GM19324 (cell line): Measurements from ENCODE around the gene UAP1L1.
A peak's percentile ranks its signal among the peaks of the same experiment; 100 is the strongest.
"Not testable (repeated sequence)": the region's sequence is repeated elsewhere in the genome, so short reads cannot be mapped to it uniquely, and the experiment has no call there.

ENCODE experiments used
- ATAC-seq: cut with Tn5 transposase; IDR thresholded peaks from one replicate; pipeline ENCODE4 v1.9.1; 2021; ENCODE audit warnings: mild to moderate bottlenecking, moderate library complexity; ENCODE audit not compliant: unreplicated experiment, low FRiP score

UAP1L1 gene, protein sequence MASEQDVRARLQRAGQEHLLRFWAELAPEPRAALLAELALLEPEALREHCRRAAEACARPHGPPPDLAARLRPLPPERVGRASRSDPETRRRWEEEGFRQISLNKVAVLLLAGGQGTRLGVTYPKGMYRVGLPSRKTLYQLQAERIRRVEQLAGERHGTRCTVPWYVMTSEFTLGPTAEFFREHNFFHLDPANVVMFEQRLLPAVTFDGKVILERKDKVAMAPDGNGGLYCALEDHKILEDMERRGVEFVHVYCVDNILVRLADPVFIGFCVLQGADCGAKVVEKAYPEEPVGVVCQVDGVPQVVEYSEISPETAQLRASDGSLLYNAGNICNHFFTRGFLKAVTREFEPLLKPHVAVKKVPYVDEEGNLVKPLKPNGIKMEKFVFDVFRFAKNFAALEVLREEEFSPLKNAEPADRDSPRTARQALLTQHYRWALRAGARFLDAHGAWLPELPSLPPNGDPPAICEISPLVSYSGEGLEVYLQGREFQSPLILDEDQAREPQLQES

GRCh38 chr9:137077010-137077747, at the start of gene UAP1L1:
TSS of gene UAP1L1 (plus strand) at chr9:137077517. CDS start at chr9:137077533, 16 bp downstream.
- ATAC-seq = peak; percentile 42

- ATAC-seq = peak; percentile 47
These were observed 48.9 kb upstream of the UAP1L1 start for GRCh38 chr9:137028263-137029057.

DNA sequence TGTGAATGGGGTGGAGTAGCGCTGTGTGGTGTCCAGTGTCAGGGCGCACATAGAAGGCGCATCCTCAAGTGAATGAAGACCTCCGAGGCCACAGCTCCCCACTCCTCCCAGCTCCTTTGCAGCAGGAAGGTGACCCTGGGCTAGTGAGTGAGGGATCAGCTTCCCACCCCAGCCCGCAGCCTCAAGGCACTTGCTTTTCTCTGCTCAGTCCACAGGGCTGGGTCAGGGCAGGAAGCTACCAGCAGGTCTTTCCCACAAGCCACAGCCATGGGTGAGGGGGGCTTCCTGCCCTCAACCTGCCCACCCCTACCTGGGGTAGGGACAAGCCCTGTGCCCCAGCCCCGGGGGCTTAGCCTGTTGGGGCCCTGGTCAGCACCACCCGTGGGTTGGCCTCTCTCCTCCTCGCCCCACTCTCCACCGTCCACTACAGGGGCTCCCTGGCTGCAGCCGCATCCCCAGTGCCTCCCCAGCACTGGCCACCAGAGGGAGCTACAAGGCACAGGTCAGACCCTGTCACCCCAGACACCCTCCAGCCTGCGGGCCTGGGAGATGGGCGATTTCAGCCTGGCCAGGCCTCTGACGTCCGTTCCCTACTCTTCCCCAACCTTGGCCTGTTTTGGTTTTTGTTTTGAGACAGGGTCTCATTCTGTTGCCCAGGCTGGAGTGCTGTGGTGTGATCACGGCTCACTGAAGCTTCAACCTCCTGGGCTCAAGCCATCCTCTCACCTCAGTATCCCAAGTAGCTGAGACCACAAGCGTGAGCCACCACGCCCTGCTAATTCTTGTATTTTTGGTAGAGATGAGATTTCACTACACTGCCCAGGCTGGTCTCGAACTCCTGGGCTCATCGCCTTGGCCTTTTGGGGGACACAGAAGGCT, 48.0 kb upstream of the UAP1L1 start:
- ATAC-seq = no peak

GRCh38 chr9:137030006-137030405, 47.3 kb upstream of the UAP1L1 start:
- no peak for ATAC-seq

- no peak for ATAC-seq
These were observed 46.5 kb upstream of the UAP1L1 start for GRCh38 chr9:137030538-137031527.

GRCh38 chr9:137031904-137032640, 45.2 kb upstream of the UAP1L1 start, which contains the start of gene FUT7:
TSS of gene FUT7 (minus strand) at chr9:137032088. CDS start at chr9:137031991, 97 bp downstream.
- no peak for ATAC-seq

- ATAC-seq = no peak
These were observed 44.5 kb upstream of the UAP1L1 start for GRCh38 chr9:137032858-137033257.

DNA sequence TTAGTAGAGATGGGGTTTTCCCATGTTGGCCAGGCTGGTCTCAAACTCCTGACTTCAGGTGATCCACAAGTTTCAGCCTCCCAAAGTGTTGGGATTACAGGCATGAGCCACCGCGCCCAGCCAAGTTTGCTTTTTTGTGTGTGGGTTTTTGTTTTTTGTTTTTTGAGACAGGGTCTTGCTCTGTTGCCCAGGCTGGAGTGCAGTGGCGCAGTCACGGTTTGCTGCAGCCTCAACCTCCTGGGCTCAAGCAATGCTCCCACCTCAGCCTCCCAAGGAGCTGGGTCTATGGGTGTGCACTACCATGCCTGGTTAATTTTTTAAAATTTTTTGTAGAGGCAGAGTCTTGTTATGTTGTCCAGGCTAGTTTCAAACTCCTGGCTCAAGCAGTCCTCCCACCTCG, 43.8 kb upstream of the UAP1L1 start:
- not testable (repeated sequence) for ATAC-seq

GRCh38 chr9:137034039-137034708, 43.1 kb upstream of the UAP1L1 start:
- ATAC-seq = no peak

DNA sequence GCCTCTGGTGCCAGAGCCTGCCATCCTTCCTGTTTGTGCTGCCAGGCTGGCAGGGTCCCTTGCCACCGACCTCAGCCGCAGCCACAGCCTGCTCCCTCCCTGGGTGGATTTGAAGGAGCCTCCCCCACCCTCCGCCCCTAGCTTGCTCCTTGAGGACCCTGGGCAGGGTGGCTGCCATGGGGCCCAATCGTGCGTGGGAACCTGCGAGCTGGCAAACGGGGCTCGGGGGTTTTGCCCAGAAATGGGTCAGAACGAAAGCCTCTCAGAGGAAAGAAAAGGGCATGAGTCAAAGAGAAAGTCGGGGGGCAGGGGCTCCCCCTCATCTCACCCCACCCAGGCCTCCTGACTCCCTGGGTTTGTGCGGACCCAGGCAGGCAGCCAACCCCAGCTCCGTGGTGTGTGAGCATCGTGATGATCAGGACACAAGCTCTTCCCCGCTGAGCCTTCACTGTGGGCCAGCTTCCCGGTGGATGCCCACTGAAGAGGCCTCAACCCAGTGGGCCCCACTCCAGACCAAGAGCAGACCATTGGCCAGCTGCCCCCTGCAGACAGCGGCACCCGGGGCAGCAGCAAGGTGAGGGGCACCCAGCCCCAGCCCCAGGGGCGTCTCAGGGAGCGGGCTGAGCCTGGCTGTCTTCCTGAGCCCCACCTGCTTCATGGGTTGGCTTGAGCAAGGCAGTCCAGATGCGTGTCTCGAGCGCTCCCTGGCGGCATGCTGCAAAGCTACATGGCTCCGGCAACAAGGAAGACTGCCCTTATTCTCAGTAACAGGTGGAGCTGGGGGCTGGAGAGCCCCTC, 42.4 kb upstream of the UAP1L1 start:
- no peak for ATAC-seq

DNA sequence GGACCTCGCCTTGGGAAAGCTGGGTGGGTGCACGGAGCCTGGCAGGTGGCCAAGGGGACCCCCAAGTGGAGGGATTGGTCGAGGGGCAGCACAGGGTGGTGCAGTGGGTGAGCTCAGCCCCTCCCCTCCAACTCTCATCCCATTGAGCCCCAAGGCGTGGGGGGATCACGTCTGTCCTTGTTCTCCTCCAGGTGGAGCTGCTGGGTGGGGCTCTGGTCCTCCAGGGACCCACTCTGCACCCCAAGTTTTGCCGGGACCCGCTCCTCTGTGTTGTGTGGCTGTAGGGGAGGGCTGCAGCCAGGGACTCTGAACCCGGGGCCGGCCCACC, 41.8 kb upstream of the UAP1L1 start:
- ATAC-seq = no peak

- ATAC-seq = no peak
These were observed 41.4 kb upstream of the UAP1L1 start for GRCh38 chr9:137035937-137036336.

GRCh38 chr9:137037035-137037434, 40.3 kb upstream of the UAP1L1 start:
- no peak for ATAC-seq

DNA sequence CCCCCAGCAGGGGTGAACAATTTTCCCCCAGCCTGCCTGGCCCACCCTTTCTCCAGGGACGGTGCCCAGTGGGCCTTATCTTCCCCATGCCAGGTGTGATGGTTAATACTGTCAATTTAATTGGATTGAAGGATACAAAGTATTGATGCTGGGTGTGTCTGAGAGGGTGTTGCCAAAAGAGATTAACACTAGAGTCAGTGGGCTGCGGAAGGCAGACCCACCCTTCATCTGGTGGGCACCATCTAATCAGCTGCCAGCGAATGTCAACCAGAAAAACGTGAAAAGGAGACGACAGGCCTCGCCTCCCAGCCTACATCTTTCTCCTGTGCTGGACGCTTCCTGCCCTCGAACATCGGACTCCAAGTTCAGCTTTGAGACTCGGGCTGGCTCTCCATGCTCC, 39.8 kb upstream of the UAP1L1 start:
- ATAC-seq = no peak

- no peak for ATAC-seq
These were observed 38.4 kb upstream of the UAP1L1 start for GRCh38 chr9:137038916-137039315.

DNA sequence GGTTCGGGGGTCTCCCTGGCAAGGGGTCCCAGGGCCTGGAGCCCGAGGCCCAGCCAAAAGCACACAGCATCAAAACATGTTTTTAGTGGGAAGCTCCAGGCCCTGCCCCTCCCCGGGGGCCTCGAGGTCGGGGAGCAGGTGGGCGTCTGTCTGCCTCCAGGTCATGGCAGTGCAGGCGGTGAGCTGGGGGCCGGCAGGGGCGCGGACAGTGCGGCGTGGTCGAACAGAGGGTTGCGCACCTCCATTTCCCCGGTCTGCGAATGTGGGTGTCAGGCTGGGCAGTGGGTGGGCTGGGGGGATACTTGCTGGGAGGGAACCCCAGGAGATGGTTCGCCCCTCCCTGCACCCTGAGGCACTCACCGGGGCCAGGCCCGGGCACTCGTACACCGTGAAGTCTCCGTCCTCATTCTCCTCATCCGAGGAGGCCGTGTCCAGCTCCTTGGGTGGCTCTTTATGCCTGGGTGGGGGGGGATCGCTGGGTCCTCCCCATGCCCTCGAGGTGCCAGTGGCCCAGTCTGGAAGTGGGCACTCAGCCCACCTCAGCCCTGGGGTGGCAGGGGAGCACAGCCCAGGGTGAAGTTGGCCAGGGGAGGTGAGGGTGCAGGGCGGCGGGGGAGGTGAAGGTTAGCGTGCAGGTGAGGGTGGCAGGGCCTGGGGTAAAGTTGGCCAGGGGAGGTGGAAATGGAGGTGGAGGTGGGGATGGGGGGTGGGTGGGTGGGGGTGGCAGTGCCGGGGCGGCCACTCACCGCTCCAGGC, 37.5 kb upstream of the UAP1L1 start:
- ATAC-seq = no peak
